Measurements from ENCODE around the gene CHD5. TPM values are rescaled to one million over a fixed set of nuclear protein-coding genes. Genes with fewer than 3 reads are reported as not detected.

Gene CHD5
- total RNA-seq, 4 donors from 2014 or later, result 0.30 TPM; not detected in 3

DNA sequence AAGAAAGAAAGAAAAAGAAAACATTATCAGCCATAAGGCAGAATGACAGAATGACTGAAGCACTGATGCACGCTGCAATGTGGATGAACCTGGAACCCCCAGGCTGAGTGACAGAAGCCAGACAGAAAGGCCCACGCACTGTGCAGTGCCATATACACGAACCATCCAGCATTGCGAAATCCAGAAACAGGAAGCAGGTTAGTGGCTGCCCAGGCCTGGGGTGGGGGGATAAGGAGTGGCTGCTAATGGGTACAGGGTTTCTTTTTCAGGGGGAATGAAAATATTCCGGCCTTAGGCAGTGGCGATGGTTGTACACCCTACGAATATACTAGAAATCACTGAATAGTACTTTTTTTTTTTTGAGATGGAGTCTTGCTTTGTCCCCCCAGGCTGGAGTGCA, 57.0 kb downstream of the CHD5 start:
- no peak overlapping the region for H3K4me3 ChIP-seq
- WGBS, 2 donors, result 73 to 78% methylated on average over 7 of the region's 7 CpGs
- H3K9me3 ChIP-seq, result peaks cover 0 to under 1% (median 0%) of the 10 kb centered on the region in 4 donors
- H3K27ac ChIP-seq, result no peak overlapping the region
- peaks cover 0 to 10% of the 10 kb centered on the region in 2 donors for H3K27me3 ChIP-seq
- peaks cover 0 to 8% (median 0%) of the 10 kb centered on the region in 4 donors for H3K4me1 ChIP-seq
- H3K36me3 ChIP-seq, result no peaks in the 10 kb centered on the region
- no peak for DNase-seq (ENCODE audit: low spot score in 2 of 2)
- TF ChIP-seq, protein P1, sequence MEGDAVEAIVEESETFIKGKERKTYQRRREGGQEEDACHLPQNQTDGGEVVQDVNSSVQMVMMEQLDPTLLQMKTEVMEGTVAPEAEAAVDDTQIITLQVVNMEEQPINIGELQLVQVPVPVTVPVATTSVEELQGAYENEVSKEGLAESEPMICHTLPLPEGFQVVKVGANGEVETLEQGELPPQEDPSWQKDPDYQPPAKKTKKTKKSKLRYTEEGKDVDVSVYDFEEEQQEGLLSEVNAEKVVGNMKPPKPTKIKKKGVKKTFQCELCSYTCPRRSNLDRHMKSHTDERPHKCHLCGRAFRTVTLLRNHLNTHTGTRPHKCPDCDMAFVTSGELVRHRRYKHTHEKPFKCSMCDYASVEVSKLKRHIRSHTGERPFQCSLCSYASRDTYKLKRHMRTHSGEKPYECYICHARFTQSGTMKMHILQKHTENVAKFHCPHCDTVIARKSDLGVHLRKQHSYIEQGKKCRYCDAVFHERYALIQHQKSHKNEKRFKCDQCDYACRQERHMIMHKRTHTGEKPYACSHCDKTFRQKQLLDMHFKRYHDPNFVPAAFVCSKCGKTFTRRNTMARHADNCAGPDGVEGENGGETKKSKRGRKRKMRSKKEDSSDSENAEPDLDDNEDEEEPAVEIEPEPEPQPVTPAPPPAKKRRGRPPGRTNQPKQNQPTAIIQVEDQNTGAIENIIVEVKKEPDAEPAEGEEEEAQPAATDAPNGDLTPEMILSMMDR (IDR thresholded peaks at IDR 0.05), result no peak
- TF ChIP-seq EP300 (IDR thresholded peaks at IDR 0.05) (no peak), POLR2A (IDR thresholded peaks at IDR 0.05) (no peak)

DNA sequence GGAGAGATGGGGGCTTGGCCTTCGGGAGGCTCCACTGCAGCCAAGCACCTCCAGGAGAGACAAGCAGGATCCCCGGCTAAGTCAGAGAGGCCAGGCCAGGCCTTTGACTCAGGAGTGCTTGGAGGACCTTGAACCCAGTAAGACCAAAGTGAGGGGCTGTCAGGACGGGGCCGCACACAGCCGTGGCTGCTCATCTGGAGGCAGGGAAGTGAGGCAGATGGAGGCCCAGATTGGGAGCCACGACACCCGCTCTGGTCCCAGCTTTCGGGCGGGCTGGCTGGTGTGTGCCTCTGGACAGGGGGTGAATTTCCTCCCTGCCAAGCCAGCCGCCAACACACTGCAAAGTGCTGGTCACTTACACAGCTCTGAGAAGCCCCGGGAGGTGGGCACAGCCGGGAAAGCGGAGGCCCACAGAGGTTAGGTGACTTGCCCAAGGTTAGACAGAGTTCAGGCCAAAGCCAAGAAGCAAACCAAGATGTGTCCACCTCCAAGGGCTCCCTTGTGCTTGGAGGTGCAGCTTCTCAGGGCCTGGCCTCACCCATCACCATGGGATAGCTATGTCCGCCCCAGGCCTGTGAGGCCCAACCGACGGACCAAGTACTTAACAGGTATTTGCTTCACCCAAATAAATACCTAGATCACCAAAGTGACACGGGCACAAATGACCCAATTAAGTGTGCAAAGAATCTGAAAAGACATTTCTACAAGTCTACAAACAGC, 58.3 kb downstream of the CHD5 start:
- H3K9me3 ChIP-seq, result peaks cover 0 to 13% (median 0%) of the 10 kb centered on the region in 4 donors
- TF ChIP-seq EP300 (IDR thresholded peaks at IDR 0.05), result no peak
- TF ChIP-seq POLR2A (IDR thresholded peaks at IDR 0.05), result no peak
- TF ChIP-seq, protein P1 (IDR thresholded peaks at IDR 0.05), result no peak
- H3K27ac ChIP-seq, result no peak overlapping the region
- no peaks in the 10 kb centered on the region for H3K36me3 ChIP-seq
- no peaks in the 10 kb centered on the region for H3K4me1 ChIP-seq
- H3K4me3 ChIP-seq, result no peak overlapping the region
- WGBS, 2 donors, result 92% methylated on average over 15 to 17 of the region's 17 CpGs
- no peak for DNase-seq (ENCODE audit: low spot score in 2 of 2)
- H3K27me3 ChIP-seq, result no peaks in the 10 kb centered on the region

DNA sequence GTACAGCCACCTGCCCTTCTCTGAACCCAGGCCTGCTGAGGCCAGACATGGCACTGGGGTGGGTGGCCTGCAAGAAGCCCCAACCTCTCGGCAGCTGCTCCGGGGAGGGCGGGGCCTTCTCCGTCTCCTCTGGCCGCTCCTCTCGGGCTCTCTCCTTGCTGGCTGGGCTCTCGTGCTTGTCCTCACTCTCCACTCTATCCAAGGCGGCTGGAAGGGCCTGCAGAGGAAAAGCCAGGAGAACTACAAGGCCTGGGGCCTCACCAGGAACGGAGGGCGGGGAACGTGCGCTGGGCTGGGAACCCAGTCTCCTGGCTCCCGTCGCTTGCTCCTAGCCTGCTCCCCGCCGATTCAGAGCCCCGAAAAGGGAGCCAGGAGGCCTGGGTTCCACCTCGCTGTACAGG, 59.1 kb downstream of the CHD5 start:
- TF ChIP-seq POLR2A (IDR thresholded peaks at IDR 0.05), result no peak
- no peak for TF ChIP-seq EP300 (IDR thresholded peaks at IDR 0.05)
- TF ChIP-seq, protein P1 (IDR thresholded peaks at IDR 0.05), result no peak
- no peak for DNase-seq (ENCODE audit: low spot score in 2 of 2)
- peaks cover 0 to 19% (median 0%) of the 10 kb centered on the region in 4 donors for H3K9me3 ChIP-seq
- no peaks in the 10 kb centered on the region for H3K4me1 ChIP-seq
- H3K4me3 ChIP-seq, result no peak overlapping the region
- no peaks in the 10 kb centered on the region for H3K36me3 ChIP-seq
- 84 to 87% methylated on average over 17 to 18 of the region's 18 CpGs for WGBS, 2 donors
- no peak overlapping the region for H3K27ac ChIP-seq
- no peaks in the 10 kb centered on the region for H3K27me3 ChIP-seq

DNA sequence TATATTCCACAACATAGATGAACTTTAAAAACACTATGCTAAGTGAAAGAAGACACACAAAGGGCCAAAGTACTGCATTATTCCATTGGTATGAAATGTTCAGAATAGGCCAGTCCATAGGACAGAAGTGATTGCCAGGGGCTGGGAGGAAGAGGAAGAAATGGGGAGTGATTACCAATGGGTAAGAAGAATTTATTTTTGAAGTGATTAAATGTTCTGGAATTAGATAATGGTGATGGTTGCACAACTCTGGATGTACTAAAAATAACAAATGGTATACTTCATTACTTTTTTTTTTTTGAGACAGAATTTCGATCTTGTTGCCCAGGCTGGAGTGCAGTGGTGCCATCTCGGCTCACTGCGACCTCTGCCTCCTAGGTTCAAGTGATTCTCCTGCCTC, 61.7 kb downstream of the CHD5 start:
- Histone ChIP-seq H3K4me1 (no peaks in the 10 kb centered on the region), H3K9me3 (peaks cover 0 to 30% (median 0%) of the 10 kb centered on the region in 4 donors), H3K27me3 (no peaks in the 10 kb centered on the region), H3K27ac (no peak overlapping the region), H3K4me3 (no peak overlapping the region), H3K36me3 (no peaks in the 10 kb centered on the region)
- WGBS, 2 donors, result 77 to 90% methylated on average over 3 of the region's 3 CpGs
- no peak for TF ChIP-seq EP300 (IDR thresholded peaks at IDR 0.05)
- no peak for DNase-seq (ENCODE audit: low spot score in 2 of 2)

DNA sequence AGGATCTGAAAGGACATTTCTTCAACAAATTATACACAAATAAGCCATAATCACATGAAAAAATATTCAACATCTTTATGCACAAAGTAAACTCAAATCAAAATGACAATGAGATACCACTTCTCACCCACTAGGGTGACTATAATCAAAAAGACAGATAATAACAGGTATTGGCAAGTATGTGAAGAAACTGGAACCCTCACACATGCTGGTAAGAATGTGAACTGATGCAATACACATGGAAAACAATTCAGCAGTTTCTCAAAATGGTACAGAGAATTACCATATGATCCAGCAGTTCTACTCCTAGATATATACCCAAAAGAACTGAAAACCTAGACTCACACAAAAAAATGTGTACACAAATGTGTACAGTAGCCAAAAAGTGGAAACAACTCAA, 62.5 kb downstream of the CHD5 start:
- no peak overlapping the region for H3K27ac ChIP-seq
- H3K4me1 ChIP-seq, result no peaks in the 10 kb centered on the region
- H3K27me3 ChIP-seq, result no peaks in the 10 kb centered on the region
- H3K9me3 ChIP-seq, result peaks cover 0 to 30% (median 0%) of the 10 kb centered on the region in 4 donors
- no peak for DNase-seq (ENCODE audit: low spot score in 2 of 2)
- TF ChIP-seq, protein P1 (IDR thresholded peaks at IDR 0.05), result no peak
- no peak for TF ChIP-seq POLR2A (IDR thresholded peaks at IDR 0.05)
- TF ChIP-seq EP300 (IDR thresholded peaks at IDR 0.05), result no peak
- H3K4me3 ChIP-seq, result no peak overlapping the region
- no peaks in the 10 kb centered on the region for H3K36me3 ChIP-seq

Measured in tibial nerve (tissue), 4 donors.